ENCODE measurements around the gene THSD4.

DNA sequence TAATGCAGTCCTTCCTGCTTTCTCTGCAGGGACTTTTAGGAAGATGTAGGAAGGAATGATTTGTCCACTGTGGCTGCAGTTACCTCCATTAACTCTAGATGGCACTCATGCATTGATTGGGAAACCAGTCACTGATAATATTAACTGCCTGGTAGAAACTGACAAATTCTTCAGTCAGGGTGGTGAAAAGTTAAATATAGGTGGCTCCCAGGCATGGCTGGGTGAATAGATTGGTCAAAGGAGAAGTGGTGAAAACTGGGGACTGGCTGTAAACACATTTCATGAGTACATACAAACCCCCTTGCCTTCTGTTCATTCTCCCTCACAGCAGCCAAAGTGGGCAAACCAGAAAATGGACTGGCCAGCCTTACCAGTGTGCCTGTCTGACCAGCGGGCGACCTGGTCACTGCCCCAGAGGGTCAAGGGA is 333.4 kb downstream of the THSD4 start:
- TF ChIP-seq, protein P1, sequence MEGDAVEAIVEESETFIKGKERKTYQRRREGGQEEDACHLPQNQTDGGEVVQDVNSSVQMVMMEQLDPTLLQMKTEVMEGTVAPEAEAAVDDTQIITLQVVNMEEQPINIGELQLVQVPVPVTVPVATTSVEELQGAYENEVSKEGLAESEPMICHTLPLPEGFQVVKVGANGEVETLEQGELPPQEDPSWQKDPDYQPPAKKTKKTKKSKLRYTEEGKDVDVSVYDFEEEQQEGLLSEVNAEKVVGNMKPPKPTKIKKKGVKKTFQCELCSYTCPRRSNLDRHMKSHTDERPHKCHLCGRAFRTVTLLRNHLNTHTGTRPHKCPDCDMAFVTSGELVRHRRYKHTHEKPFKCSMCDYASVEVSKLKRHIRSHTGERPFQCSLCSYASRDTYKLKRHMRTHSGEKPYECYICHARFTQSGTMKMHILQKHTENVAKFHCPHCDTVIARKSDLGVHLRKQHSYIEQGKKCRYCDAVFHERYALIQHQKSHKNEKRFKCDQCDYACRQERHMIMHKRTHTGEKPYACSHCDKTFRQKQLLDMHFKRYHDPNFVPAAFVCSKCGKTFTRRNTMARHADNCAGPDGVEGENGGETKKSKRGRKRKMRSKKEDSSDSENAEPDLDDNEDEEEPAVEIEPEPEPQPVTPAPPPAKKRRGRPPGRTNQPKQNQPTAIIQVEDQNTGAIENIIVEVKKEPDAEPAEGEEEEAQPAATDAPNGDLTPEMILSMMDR (IDR thresholded peaks at IDR 0.05): peak; percentile 65 to 91 (median 86)
- TF ChIP-seq POLR2AphosphoS5 (IDR thresholded peaks at IDR 0.05) (no peak), EP300 (IDR thresholded peaks at IDR 0.05) (no peak), POLR2A (IDR thresholded peaks at IDR 0.05) (no peak)

Data from sigmoid colon (tissue), 4 donors.